Measurements from ENCODE around the gene LAMP1. TPM values are rescaled to one million over a fixed set of nuclear protein-coding genes. Genes with fewer than 3 reads are reported as not detected.

The LAMP1 gene
- total and polyA plus RNA-seq, 2 of the 4 experiments (the other 2 are of a cell fraction): 60.6 to 229 TPM

DNA sequence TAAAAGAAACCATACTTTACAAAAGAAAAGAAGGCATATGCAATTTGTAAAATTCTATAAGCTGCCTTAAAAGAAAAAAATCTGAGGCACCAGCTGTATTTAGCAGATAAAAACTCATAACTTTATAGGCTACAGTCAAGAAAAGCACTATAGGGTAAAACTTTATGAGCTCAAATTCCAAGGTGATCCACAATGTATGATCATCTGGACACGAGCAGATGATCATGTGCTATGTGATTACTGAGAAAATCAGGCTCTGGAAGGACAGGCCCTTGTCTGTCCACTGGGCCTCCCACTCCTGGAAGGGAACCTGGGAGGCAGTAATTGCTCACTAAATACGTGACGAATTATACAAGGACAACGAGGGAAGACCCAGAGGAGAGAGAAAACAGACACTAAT is 59.6 kb downstream of the LAMP1 start:
- no peak overlapping the region for H3K23ac ChIP-seq (ENCODE audit: low read depth, low read length)
- no TSS peak for BruUV-seq (replicated peaks)
- no peak overlapping the region for H4K91ac ChIP-seq (ENCODE audit: insufficient read depth, low read depth, low read length)
- no peaks in the 10 kb centered on the region for H3K9me3 ChIP-seq (ENCODE audit: control insufficient read depth, insufficient read depth, low read length)
- H3K9me1 ChIP-seq (ENCODE audit: insufficient read depth, low read length): no peaks in the 10 kb centered on the region
- in situ Hi-C loops (cut with MboI; ENCODE audit: low sequenced_read_pairs) (no loop called here), dilution Hi-C loops (cut with HindIII; ENCODE audit: low sequenced_read_pairs, unreplicated experiment) (no loop called here), intact Hi-C loops (cut with micrococcal nuclease) (no loop called here)
- no peak overlapping the region for H3K4me3 ChIP-seq (ENCODE audit: insufficient read depth, low read depth, low read length)
- H3K4ac ChIP-seq (ENCODE audit: low read depth, low read length): no peak overlapping the region
- CTCF ChIA-PET: no interaction called here
- H2BK5ac ChIP-seq (ENCODE audit: low read depth, low read length, poor library complexity, severe bottlenecking): no peak overlapping the region
- no peak for ATAC-seq (ENCODE audit: low read depth)
- H3K27ac ChIP-seq (ENCODE audit: insufficient read depth, low read length): no peak overlapping the region
- no peaks in the 10 kb centered on the region for H4K20me1 ChIP-seq (ENCODE audit: insufficient read depth, low read length)
- no peak overlapping the region for H2AK5ac ChIP-seq (ENCODE audit: low read depth, low read length)
- no peaks in the 10 kb centered on the region; the same call in 1 of the 2 replicates for H3K4me1 ChIP-seq (ENCODE audit: control insufficient read depth, insufficient read depth, low read length)
- no peak overlapping the region for H2BK120ac ChIP-seq (ENCODE audit: low read depth, low read length)
- no peak overlapping the region for H3K14ac ChIP-seq (replicated peaks; ENCODE audit: low read depth, low read length)
- no peak overlapping the region for H2BK15ac ChIP-seq (ENCODE audit: low read depth, low read length)
- no peak overlapping the region for H3K9ac ChIP-seq (ENCODE audit: low read depth, low read length)
- H2AFZ ChIP-seq (replicated peaks; ENCODE audit: low read length, poor library complexity): no peak overlapping the region
- no peak overlapping the region for H2BK20ac ChIP-seq (ENCODE audit: low read depth, low read length)
- no peak overlapping the region for H4K8ac ChIP-seq (ENCODE audit: low read depth in 2 of 2, low read length in 2 of 2)
- H3K36me3 ChIP-seq (ENCODE audit: control insufficient read depth, insufficient read depth, low read length): no peaks in the 10 kb centered on the region
- no peak overlapping the region for H4K5ac ChIP-seq (ENCODE audit: low read depth, low read length)
- no peak for TF ChIP-seq SMC3 (IDR thresholded peaks at IDR 0.05; ENCODE audit: low read depth, low read length)
- no peak overlapping the region for H3K56ac ChIP-seq (ENCODE audit: extremely low read depth, insufficient read depth, low read length)
- H3K79me1 ChIP-seq (ENCODE audit: low read depth in 1 of 2, low read length in 2 of 2): no peaks in the 10 kb centered on the region
- H3K4me2 ChIP-seq (ENCODE audit: low read depth, low read length): no peak overlapping the region
- H2AK9ac ChIP-seq (replicated peaks; ENCODE audit: low read depth, low read length, poor library complexity): no peak overlapping the region
- H3K18ac ChIP-seq (ENCODE audit: low read depth, low read length): no peak overlapping the region
- DNase-seq: no peak
- H3K27me3 ChIP-seq (ENCODE audit: control insufficient read depth, insufficient read depth, low read length): peaks cover 12% of the 10 kb centered on the region
- POLR2A ChIA-PET (ENCODE audit: unreplicated experiment): no interaction called here
- WGBS, 2 experiments (ENCODE audit: extremely low coverage in 2 of 2, insufficient read length in 1 of 2): 67% methylated on average over 3 of the region's 4 CpGs; no CpG with 5 or more reads in 1 of the 2 experiments
